Heart right ventricle (tissue), 16 donors: ENCODE results near the gene UGDH. TPM values are rescaled to one million over a fixed set of nuclear protein-coding genes. Genes with fewer than 3 reads are reported as not detected.

Experiments used
- ATAC-seq, 8 donors: fragments of 200-7000 bp; cut with Tn5 transposase; one replicate each; pipeline ENCODE4 v1.9.1; 2020; ENCODE audit warnings: mild to moderate bottlenecking in 8 of 8, moderate library complexity in 8 of 8, moderate number of reproducible peaks in 1 of 8
- DNase-seq, 2 donors: peaks; one replicate each; pipeline ENCODE4 v3.0.0-alpha.2; 2020
- H3K27ac ChIP-seq, 10 donors: fragments of 200-600 bp; sonication (generic) in 2 of 10; one replicate each; pipeline versions ENCODE4 v1.5.0 to v1.8.0; 2020 to 2022; ENCODE audit warnings: mild to moderate bottlenecking in 3 of 10
- H3K27me3 ChIP-seq, 7 donors: fragments of 200-600 bp; one replicate each; pipeline ENCODE4 v1.8.0; 2021 to 2022; ENCODE audit warnings: mild to moderate bottlenecking in 2 of 7
- H3K36me3 ChIP-seq, 9 donors: fragments of 200-600 bp; sonication (generic) in 1 of 9; one replicate each; pipeline versions ENCODE4 v1.5.0 to v1.8.0; 2020 to 2022; ENCODE audit warnings: mild to moderate bottlenecking in 2 of 9
- H3K4me1 ChIP-seq, 9 donors: fragments of 200-600 bp; sonication (generic) in 1 of 9; one replicate each; pipeline versions ENCODE4 v1.5.0 to v1.8.0; 2020 to 2022; ENCODE audit warnings: mild to moderate bottlenecking in 4 of 9
- H3K4me3 ChIP-seq, 10 donors: fragments of 200-600 bp; sonication (generic) in 2 of 10; one replicate each; pipeline versions ENCODE4 v1.5.0 to v1.8.0; 2020 to 2022; ENCODE audit warnings: mild to moderate bottlenecking in 7 of 10, moderate library complexity in 2 of 10
- H3K9me3 ChIP-seq, 11 donors: fragments of 200-600 bp in 10 of 11; sonication (generic) in 2 of 11; one replicate each; pipeline versions ENCODE4 v1.5.0 to v1.8.0; 2013 to 2022; ENCODE audit warnings: mild to moderate bottlenecking in 2 of 11, control low read depth in 1 of 11, moderate library complexity in 1 of 11
- WGBS, 2 donors: extraction: QIAGEN DNeasy Blood & Tissue Kit; methylation state at CpG; one replicate each; pipeline ENCODE4 v1.1.7; 2013; ENCODE audit warnings: inconsistent platforms in 1 of 2; 5-methylcytosine and 5-hydroxymethylcytosine counted together
- intact Hi-C, 10 donors: fragments of 100-400 bp; cut with DNase I; formaldehyde crosslinking; loops; one replicate each; pipeline versions ENCODE4 v1.11.1 to v1.14.2; 2022
- polyA plus RNA-seq, 2 donors: library from polyadenylated mRNA; stranded (reverse); fragments of 200-250 nt; gene quantifications; one replicate each; pipeline ENCODE4 v1.2.3, GENCODE V29; 2013
- total RNA-seq, 10 donors: library from RNA; stranded (reverse); fragmentation: NEBNext Ultra II Directional in 3 of 10; extraction: Animal tissue kit (Norgen Biotek cat#: 25700) in 3 of 10; gene quantifications; one replicate each; pipeline versions ENCODE4 v1.2.1 to v1.2.4, GENCODE V29; 2021 to 2023
- TF ChIP-seq, protein P1 (sequence below), 9 donors: fragments of 200-600 bp; sonication (generic) in 2 of 9; IDR thresholded peaks; one replicate each; pipeline versions ENCODE4 v1.5.0 to v1.8.0; 2021 to 2022; ENCODE audit warnings: antibody characterized with exemption in 9 of 9, mild to moderate bottlenecking in 5 of 9, moderate library complexity in 1 of 9
- donor health status: Arrhythmogenic right ventricular cardiomyopathy.
- donor health status: ischemic (EF 13 %, LVEDD 7.1; RV severe dilation, severe dysfunction).
- donor health status: healthy with polysubstance abuse.
- donor health status: DM: no; HTN: yes; CAD: no.
- donor health status: DM: no; HTN: no; CAD: no.
- donor health status: ischemic (EF 25% LVEDD 6.9; RV normal size, moderate dysfunction).
- donor health status: ischemic (EF 25% LVEDD 5.7; RV mildly dilated, moderate dysfunction).
- donor health status: healthy.
- donor health status: DM: yes; HTN: yes; CAD: no.
- donor health status: Ischemic cardiomyopathy.
- donor health status: ischemic (EF 35%, LVEDD 5.7; RV mildly dilated, moderate dysfunction).
- donor health status: nonischemic (EF 11% LVEDD 7.7; RV severe dilation, severe dysfunction).
- donor health status: DM: yes; HTN: yes; CAD: no.
- donor health status: PGD.
- donor health status: ischemic (EF 29% LVEDD 5.4; RV normal size, mild dysfunction).
- donor health status: nonischemic (EF 23%, LVEDD 6.1; RV moderate dilation, normal function).

Gene UGDH
- total and polyA plus RNA-seq, 12 donors = 3.1 to 27.3 (median 11.8) TPM

- 91 to 96% methylated on average over 1 of the region's 1 CpG for whole genome bisulfite sequencing, 2 donors
- no peaks in the 10 kb centered on the region for H3K27me3 ChIP-seq
- intact Hi-C loops = no loop called here
- peaks cover 0 to 3% (median 0%) of the 10 kb centered on the region in 9 donors for H3K4me1 ChIP-seq
- TF ChIP-seq, protein P1, sequence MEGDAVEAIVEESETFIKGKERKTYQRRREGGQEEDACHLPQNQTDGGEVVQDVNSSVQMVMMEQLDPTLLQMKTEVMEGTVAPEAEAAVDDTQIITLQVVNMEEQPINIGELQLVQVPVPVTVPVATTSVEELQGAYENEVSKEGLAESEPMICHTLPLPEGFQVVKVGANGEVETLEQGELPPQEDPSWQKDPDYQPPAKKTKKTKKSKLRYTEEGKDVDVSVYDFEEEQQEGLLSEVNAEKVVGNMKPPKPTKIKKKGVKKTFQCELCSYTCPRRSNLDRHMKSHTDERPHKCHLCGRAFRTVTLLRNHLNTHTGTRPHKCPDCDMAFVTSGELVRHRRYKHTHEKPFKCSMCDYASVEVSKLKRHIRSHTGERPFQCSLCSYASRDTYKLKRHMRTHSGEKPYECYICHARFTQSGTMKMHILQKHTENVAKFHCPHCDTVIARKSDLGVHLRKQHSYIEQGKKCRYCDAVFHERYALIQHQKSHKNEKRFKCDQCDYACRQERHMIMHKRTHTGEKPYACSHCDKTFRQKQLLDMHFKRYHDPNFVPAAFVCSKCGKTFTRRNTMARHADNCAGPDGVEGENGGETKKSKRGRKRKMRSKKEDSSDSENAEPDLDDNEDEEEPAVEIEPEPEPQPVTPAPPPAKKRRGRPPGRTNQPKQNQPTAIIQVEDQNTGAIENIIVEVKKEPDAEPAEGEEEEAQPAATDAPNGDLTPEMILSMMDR (IDR thresholded peaks at IDR 0.05) = no peak
- H3K4me3 ChIP-seq = no peak overlapping the region
- H3K9me3 ChIP-seq = no peaks in the 10 kb centered on the region
- no peak for DNase-seq
- ATAC-seq = no peak
- H3K36me3 ChIP-seq = peaks cover 0 to 57% (median 15%) of the 10 kb centered on the region in 9 donors
- H3K27ac ChIP-seq = no peak overlapping the region
Measured at GRCh38 chr4:39497909-39498726, 29.1 kb downstream of the UGDH start.

DNA sequence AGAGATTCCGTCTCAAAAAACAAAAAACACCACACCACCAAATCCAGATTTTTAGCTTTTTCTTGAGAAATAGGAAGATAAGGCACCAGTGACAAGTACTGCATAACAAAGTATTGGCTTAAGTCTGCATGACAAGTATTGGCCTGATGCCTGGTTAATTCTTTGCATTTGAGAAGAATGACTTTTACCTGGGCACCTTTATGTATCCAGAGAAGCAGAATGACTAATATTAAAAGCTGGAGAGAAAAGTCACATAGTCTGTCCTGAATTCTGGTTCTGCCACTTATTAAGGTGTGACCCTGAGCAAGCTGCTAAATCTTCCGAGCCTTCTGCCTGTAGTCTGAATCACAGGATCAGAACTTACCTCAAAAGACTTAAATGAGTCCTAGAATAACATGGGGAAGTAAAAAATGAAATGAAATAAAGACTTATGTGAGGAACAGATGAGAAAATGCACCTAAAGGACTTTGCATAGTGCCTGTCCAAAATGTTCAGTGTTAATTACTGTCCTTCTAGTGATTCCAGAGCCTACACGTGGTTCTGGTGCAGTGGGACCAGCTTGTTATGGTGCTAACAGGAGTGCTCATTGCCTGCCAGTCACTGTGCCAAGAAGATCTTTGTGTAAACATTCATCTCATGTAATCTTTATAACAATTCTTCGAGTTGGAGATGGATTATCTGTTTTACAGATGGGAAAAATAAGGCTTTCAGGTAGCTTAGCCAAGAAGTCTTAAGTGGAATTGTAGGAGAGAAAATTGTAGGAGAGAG is 31.6 kb downstream of the UGDH start:
- peaks cover 0 to 32% (median 8%) of the 10 kb centered on the region in 9 donors for H3K36me3 ChIP-seq
- H3K4me1 ChIP-seq = no peaks in the 10 kb centered on the region
- ATAC-seq = no peak
- H3K27ac ChIP-seq = no peak overlapping the region
- no peaks in the 10 kb centered on the region for H3K27me3 ChIP-seq
- no peak for DNase-seq
- no peak overlapping the region for H3K4me3 ChIP-seq
- 69 to 70% methylated on average over 4 of the region's 4 CpGs for WGBS, 2 donors
- H3K9me3 ChIP-seq = no peaks in the 10 kb centered on the region
- intact Hi-C loops = no loop called here
- TF ChIP-seq, protein P1 (IDR thresholded peaks at IDR 0.05) = no peak

DNA sequence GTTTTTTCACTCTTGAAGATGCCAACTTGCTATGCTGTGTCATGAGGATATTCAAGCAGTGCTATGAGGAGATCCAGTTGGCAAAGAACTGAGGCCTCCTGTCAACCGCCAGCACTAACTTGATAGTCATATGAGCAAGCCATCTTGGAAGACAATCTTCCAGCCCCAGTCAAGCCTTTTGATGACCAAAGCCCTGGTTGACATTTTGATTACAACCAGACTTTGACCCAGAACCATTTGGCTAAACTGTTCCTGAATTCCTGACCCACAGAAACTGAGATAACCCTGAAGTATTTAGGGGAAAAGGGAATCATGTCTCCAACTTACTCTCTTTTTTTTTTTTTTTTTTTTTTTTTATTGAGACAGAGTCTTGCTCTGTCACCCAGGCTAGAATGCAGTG is 32.9 kb downstream of the UGDH start:
- DNase-seq = no peak
- ATAC-seq = no peak
- Histone ChIP-seq H3K27me3 (no peaks in the 10 kb centered on the region), H3K36me3 (peaks cover 0 to 20% (median 8%) of the 10 kb centered on the region in 9 donors), H3K4me1 (no peaks in the 10 kb centered on the region), H3K4me3 (no peak overlapping the region), H3K9me3 (no peaks in the 10 kb centered on the region), H3K27ac (no peak overlapping the region)
- WGBS, 2 donors = 80 to 86% methylated on average over 1 of the region's 1 CpG
- intact Hi-C loops = no loop called here
- TF ChIP-seq, protein P1 (IDR thresholded peaks at IDR 0.05) = no peak

DNA sequence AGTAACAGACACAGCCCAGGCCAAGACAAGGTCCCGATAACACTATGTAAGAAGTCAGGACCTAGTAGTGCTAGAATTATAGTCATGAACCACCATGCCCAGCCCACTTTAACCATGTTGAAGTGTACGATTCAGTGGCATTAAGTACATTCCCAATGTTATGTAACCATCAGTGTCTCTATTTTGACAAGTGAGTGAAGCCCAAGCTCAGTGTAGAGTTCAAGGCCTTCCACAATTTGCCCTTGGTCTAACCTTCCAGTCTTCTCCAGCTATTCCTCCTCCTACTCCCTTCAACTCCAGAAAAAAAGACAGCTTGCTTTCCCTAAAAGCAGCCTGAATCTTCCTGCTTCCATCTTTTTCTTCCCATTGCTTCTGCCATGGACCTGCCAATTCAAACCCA is 36.9 kb downstream of the UGDH start:
- H3K4me1 ChIP-seq = peaks cover 0 to 5% (median 0%) of the 10 kb centered on the region in 9 donors
- WGBS, 2 donors = 90 to 92% methylated on average over 2 of the region's 2 CpGs
- DNase-seq (no peak), ATAC-seq (no peak)
- no peak overlapping the region for H3K4me3 ChIP-seq
- H3K9me3 ChIP-seq = no peaks in the 10 kb centered on the region
- H3K27me3 ChIP-seq = no peaks in the 10 kb centered on the region
- TF ChIP-seq, protein P1 (IDR thresholded peaks at IDR 0.05) = no peak
- H3K36me3 ChIP-seq = no peaks in the 10 kb centered on the region
- no peak overlapping the region for H3K27ac ChIP-seq
- intact Hi-C loops = no loop called here
